Neural progenitor cell (in vitro differentiated cells): ENCODE data around the gene OPRL1.

Source experiments
- EZH2 ChIP-seq: fragments of 200-600 bp; sonication (generic); IDR thresholded peaks from 2 replicates; pipeline ENCODE4 v1.6.1; 2017; ENCODE audit warnings: antibody characterized with exemption, mild to moderate bottlenecking, moderate library complexity
- TF ChIP-seq, protein P1 (sequence below): fragments of 200-600 bp; sonication (generic); IDR thresholded peaks from 2 replicates; pipeline ENCODE4 v1.5.1; 2017; ENCODE audit warnings: antibody characterized with exemption, mild to moderate bottlenecking

- TF ChIP-seq, protein P1, sequence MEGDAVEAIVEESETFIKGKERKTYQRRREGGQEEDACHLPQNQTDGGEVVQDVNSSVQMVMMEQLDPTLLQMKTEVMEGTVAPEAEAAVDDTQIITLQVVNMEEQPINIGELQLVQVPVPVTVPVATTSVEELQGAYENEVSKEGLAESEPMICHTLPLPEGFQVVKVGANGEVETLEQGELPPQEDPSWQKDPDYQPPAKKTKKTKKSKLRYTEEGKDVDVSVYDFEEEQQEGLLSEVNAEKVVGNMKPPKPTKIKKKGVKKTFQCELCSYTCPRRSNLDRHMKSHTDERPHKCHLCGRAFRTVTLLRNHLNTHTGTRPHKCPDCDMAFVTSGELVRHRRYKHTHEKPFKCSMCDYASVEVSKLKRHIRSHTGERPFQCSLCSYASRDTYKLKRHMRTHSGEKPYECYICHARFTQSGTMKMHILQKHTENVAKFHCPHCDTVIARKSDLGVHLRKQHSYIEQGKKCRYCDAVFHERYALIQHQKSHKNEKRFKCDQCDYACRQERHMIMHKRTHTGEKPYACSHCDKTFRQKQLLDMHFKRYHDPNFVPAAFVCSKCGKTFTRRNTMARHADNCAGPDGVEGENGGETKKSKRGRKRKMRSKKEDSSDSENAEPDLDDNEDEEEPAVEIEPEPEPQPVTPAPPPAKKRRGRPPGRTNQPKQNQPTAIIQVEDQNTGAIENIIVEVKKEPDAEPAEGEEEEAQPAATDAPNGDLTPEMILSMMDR, result no peak
- TF ChIP-seq EZH2, result no peak
Observed at GRCh38 chr20:64051033-64051452, 28.8 kb upstream of the OPRL1 start.
